GM18868 (cell line): ENCODE results near the gene SPATA7.
"Not testable (repeated sequence)": the region's sequence is repeated elsewhere in the genome, so short reads cannot be mapped to it uniquely, and the experiment has no call there.

Experiments
- ATAC-seq: cut with Tn5 transposase; IDR thresholded peaks from one replicate; pipeline ENCODE4 v1.9.1; 2021; ENCODE audit warnings: mild to moderate bottlenecking, moderate library complexity; ENCODE audit not compliant: unreplicated experiment

The SPATA7 gene, protein sequence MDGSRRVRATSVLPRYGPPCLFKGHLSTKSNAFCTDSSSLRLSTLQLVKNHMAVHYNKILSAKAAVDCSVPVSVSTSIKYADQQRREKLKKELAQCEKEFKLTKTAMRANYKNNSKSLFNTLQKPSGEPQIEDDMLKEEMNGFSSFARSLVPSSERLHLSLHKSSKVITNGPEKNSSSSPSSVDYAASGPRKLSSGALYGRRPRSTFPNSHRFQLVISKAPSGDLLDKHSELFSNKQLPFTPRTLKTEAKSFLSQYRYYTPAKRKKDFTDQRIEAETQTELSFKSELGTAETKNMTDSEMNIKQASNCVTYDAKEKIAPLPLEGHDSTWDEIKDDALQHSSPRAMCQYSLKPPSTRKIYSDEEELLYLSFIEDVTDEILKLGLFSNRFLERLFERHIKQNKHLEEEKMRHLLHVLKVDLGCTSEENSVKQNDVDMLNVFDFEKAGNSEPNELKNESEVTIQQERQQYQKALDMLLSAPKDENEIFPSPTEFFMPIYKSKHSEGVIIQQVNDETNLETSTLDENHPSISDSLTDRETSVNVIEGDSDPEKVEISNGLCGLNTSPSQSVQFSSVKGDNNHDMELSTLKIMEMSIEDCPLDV

GRCh38 chr14:88385212-88386101, at the start of gene SPATA7:
TSS of gene SPATA7 (plus strand) at chr14:88385657. CDS start at chr14:88385819, 162 bp downstream.
- peak; percentile 99 for ATAC-seq

DNA sequence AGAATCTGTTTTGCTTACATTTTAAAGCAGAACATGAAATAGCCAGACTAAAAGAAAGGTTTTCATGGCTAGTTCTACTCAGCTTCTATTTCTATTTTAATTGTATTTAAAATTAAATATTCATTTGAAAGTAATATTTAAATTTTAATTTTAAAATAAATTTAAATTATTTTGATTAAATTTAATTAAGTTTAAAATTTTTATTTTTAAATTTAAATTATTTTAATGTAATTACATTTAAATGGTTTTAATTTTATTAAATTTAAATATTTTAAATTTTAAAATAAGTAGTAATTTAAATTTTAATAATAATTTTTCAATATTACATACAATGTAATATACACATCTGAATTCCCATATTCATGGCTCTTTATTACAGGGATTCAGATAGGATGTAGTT, 45.1 kb upstream of the SPATA7 start:
- ATAC-seq: no peak

DNA sequence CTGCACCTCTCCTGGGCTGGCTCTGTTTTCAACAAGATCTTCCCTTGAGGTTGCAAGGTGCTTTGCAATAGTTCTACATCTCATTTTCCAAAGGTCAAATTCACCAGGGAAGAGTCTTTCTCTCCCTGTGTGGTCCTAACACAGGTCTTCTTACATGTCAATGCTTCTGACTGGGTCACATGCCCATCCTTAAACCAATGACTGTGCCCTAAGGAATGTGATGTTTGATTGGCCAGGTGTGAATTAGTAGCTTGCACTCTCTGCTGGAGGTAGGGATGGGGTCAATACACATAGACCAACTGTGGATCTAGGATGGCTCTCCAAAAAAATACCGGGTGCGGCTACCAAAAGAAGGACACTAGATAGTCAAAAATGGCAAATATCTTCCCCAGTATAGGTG, 42.5 kb upstream of the SPATA7 start:
- no peak for ATAC-seq

DNA sequence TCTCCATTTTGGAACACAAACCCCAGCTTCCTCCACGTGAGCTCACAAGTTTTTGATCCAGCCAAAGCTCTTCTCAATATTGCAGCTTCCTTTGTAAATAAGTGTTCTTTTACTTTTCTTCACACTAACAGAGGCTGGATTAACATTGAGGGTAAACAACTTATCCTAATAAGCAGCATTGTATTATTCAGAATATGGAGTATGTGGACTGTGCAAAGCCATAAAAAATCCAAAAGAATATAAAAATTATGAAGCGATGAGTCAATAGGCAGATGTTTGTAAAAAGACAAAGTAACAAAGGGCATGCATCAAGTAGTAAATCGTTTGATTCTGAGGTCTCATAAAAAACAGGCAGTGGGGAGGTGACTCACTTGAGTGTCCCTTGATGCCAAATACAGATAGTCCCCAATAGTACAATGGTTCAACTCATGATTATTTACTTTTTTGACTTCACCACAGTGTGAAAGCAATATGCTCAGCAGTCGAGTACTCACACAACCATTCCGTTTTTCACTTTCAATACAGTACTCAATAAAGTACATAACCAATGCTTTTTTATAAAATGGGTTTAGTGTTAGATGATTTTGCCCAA, 39.3 kb upstream of the SPATA7 start:
- ATAC-seq: no peak

- ATAC-seq: no peak
These were observed 36.9 kb upstream of the SPATA7 start for GRCh38 chr14:88348546-88348945.

GRCh38 chr14:88351966-88352691, 33.3 kb upstream of the SPATA7 start:
- no peak for ATAC-seq

DNA sequence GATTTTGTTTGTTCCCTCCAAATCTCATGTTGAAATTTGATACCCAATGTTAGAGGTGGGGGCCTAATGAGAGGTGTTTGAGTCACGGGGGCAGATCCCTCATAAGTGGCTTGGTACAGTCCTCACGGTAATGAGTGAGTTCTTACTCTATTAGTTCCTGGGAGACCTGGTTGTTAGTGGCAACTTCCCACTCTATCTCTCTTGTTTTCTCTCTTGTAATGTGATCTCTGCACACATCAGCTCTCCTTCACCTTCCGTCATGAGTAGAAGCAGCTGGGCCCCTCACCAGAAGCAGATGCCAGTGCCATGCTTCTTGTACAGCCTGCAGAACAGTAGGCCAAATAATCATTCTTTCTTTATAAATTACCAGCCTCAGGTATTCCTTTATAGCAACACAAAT, 32.8 kb upstream of the SPATA7 start:
- ATAC-seq: no peak

- ATAC-seq: no peak
These were observed 31.1 kb upstream of the SPATA7 start for GRCh38 chr14:88354358-88354757.

DNA sequence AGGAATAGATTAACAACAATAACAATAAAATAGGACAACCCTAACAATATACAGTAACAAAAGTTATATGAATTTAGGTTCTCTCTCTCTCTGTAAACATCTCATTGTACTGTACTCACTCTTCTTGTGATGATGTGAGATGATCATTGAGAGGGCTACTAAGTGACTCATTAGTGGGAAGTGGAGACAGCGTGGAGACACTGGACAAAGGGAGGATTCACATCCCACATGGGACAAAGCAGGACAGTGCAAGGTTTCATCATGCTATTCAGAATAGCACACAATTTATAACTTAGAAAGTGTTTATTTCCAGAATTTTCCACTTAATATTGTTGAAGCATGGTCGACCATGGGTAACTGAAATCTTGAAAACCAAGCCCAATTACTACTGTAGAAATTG, 26.0 kb upstream of the SPATA7 start:
- no peak for ATAC-seq

- ATAC-seq: no peak
These were observed 21.8 kb upstream of the SPATA7 start for GRCh38 chr14:88363644-88364043.

DNA sequence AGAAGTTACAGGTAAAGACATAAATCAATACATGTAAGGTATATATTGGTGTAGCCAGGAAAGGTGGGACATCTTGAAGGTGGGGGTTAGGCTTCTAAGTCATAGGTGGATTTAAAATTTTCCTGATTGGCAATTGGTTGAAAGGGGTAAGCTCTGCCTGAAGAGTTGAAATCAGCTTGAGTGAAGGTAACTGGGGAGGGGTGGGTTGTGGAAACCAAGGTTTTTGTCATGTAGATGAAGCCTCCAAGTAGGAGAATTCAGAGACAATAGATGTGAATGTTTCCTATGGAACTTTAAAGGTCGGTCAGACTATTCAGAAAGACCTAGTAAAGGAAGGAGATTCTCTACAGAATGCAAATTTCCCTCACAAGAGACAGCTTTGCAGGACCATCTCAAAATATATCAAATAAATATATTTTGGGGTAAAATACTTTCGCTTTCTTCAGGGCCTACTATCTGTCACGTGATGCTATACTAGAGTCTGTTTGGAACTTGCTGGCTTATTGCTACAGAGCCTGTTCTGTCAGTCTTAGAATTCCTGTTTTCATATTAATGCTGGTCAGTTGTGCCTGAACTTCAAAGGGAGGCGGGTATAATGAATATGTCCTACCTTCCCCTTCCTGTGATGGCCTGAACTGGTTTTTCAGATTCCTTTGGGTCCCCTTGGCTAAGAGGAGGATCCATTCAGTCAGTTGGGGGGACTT, 20.6 kb upstream of the SPATA7 start:
- no peak for ATAC-seq

DNA sequence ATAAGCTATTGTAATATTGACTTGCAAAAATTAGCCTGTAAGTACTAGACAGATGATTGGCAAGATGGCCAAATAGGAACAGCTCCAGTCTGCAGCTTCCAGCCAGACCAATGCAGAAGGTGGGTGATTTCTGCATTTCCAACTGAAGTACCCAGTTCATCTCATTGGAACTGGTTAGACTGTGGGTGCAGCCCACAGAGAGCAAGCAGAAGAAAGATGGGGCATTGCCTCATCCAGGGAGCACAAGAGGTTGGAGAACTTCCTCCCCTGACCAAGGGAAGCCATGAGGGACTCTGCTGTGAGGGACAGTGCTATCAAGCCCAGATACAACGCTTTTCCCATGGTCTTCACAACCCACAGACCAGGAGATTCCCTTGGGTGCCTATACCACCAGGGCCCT, 16.0 kb upstream of the SPATA7 start:
- no peak for ATAC-seq

DNA sequence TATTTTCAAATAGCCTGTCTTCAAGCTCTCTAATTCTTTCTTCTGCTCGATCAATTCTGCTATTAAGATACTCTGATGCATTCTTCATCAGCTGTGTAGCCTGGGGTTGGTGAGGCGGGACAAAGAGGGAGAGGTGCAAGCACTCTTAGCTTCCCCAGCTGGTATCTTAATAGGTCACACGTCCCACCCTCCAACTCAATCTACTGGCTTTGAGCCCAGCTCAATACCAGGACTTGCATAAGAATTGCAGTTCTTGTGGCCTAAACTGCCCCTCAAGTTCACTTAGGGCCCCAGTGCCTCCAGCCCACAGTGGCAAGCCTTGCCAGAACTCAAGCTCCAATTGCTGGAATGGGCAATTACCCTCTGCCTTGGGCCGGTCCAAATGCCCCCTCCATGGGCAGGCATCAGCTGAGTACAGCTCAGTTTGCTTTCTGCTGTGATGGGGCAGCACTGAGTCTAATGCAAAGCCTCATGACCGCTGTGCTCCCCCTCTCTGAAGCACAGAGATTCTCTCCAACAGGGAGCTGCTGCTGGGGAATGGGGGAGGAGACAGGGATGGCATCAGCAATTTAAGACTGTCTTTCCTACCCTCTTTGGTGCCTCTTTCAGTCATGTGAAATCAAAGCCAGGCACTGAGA, 5.6 kb upstream of the SPATA7 start:
- no peak for ATAC-seq

DNA sequence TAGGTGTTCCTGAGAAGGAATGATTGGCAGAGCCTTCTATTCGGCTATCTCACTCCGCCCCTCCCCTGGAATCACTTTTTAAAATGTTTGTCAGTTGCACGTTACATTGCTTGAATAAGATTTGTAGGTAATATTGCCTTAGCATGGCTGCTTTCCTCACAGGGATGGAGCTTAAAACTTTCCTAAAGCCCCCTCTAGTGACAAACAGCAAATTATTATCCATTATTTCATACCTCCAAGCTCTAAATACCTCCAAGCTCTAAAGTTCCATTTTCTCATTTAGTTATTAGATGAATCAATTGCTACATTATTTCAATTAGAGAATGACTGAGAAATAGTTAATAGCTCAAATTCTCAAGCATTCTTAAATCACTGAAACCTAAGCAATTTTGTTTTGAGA, 5.1 kb upstream of the SPATA7 start:
- no peak for ATAC-seq

GRCh38 chr14:88381634-88382033, 3.8 kb upstream of the SPATA7 start:
- not testable (repeated sequence) for ATAC-seq

DNA sequence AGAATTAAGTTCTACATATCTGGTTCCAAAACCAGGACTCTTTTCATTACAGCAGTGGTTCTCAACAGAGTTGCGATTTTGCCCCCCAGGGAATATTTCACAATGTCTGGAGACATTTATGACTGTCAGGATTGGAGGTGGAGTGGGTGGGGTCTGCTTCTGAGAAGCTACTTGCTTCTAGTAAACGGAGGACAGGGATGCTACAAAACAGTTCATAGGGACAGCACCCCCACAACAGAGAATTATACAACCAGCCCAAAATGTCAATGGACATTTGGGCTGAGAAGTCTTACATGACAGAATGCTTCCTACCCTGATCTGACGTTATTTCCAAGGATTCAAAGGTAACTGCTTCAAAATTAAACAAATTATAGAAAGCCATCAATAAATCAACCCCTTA, 739 bp upstream of the SPATA7 start:
- no peak for ATAC-seq

- no peak for ATAC-seq
These were observed 868 bp downstream of the SPATA7 start for GRCh38 chr14:88386256-88386794.

DNA sequence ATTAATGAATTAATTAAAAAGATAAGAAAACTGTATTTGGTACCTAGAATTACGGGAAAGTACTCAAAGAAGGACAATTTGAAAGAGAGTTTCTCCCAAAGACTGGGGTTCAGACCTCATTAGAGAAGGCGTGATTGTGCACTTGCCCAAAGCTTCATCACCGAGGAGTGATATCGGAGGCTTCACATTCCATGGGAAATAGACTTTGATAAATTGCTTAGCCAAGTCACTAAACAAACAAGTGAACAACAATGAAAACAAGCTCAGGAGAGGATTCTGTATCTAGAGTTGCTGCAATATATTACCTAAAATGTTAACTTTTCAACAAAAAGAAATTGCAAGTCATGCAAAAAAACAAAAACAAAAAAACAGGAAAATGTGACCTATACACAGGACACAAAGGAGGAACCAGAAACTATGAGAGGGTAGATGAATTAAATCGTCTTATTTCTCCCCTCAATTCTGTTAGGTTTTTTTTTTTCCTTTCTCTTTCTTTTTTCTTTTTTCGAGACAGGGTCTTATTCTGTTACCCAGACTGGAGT, 3.4 kb downstream of the SPATA7 start:
- no peak for ATAC-seq

DNA sequence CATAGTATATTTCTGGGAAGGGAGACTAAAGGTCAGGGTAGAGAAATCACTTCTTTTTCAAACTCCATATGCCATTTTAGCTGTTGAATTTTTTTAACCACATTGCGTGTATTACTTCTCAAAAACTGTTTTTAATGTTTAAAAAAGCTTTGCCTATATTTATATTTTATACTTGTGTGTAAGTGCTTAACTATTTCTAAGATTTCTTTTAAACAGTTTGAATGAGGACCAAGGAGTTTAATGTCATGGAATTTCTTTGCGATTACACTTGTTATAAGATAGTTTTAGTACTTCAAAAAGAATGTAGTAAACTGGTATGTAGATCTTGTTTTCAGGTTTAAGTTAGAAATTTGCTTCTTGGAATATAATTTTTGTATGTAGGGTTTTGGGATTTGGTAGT, 7.2 kb downstream of the SPATA7 start:
- no peak for ATAC-seq
